UCSD-AML1 (cell line): ENCODE results near the gene PTGR2.
"Not testable (repeated sequence)": the region's sequence is repeated elsewhere in the genome, so short reads cannot be mapped to it uniquely, and the experiment has no call there.

Experiments used
- DNase-seq: peaks from one replicate; lab custom pipeline; 2025; ENCODE audit not compliant: unreplicated experiment; lab: John Stamatoyannopoulos, UW

The PTGR2 gene

GRCh38 chr14:73886449-73887317 lies 35.1 kb downstream of the PTGR2 start, which contains the start of gene ZNF410:
Gene ZNF410, plus strand, starts transcription at chr14:73886859. Its CDS starts 5,317 bp downstream, at chr14:73892176.
- DNase-seq: peak; percentile 97

GRCh38 chr14:73887318-73887616 lies 35.6 kb downstream of the PTGR2 start:
- DNase-seq: no peak

- DNase-seq: no peak
Observed at GRCh38 chr14:73887694-73888459, 36.2 kb downstream of the PTGR2 start.

GRCh38 chr14:73888460-73888725 lies 36.8 kb downstream of the PTGR2 start:
- DNase-seq: no peak

GRCh38 chr14:73888971-73889370 lies 37.3 kb downstream of the PTGR2 start:
- no peak for DNase-seq

GRCh38 chr14:73889376-73889775 lies 37.7 kb downstream of the PTGR2 start:
- no peak for DNase-seq

GRCh38 chr14:73894180-73894687 lies 42.6 kb downstream of the PTGR2 start:
- DNase-seq: not testable (repeated sequence)

GRCh38 chr14:73895939-73896338 lies 44.3 kb downstream of the PTGR2 start:
- DNase-seq: no peak

GRCh38 chr14:73896521-73896920 lies 44.9 kb downstream of the PTGR2 start:
- no peak for DNase-seq

GRCh38 chr14:73903028-73903427 lies 51.4 kb downstream of the PTGR2 start:
- no peak for DNase-seq

GRCh38 chr14:73909681-73910080 lies 58.0 kb downstream of the PTGR2 start:
- no peak for DNase-seq

- no peak for DNase-seq
Observed at GRCh38 chr14:73913256-73913655, 61.6 kb downstream of the PTGR2 start.

- no peak for DNase-seq
Observed at GRCh38 chr14:73916324-73916723, 64.7 kb downstream of the PTGR2 start.

- DNase-seq: not testable (repeated sequence)
Observed at GRCh38 chr14:73919457-73919856, 67.8 kb downstream of the PTGR2 start.

- DNase-seq: no peak
Observed at GRCh38 chr14:73924337-73924736, 72.7 kb downstream of the PTGR2 start.
